OCI-LY1 (cell line): Measurements from ENCODE around the gene IRX6.

Experiments used
- H2AFZ ChIP-seq: fragments of 200-600 bp; sonication (generic), shearing (Covaris generic); 2 replicates; pipeline ENCODE4 v1.6.0; 2014; ENCODE audit warnings: antibody characterized with exemption, mild to moderate bottlenecking, low read length
- H3F3A ChIP-seq: fragments of 200-600 bp; sonication (generic), shearing (Covaris generic); 2 replicates; pipeline ENCODE4 v1.6.0; 2014; ENCODE audit warnings: mild to moderate bottlenecking, antibody characterized with exemption, low read length, moderate library complexity; ENCODE audit not compliant: insufficient read depth
- H3K27ac ChIP-seq: fragments of 200-600 bp; sonication (generic); 2 replicates; pipeline ENCODE4 v1.5.1; 2014; ENCODE audit warnings: low read length, mixed run types, mild to moderate bottlenecking, low read depth; ENCODE audit not compliant: poor library complexity, severe bottlenecking
- H3K27me3 ChIP-seq: fragments of 200-600 bp; sonication (generic); 2 replicates; pipeline ENCODE4 v1.6.0; 2014; ENCODE audit warnings: antibody characterized with exemption, mild to moderate bottlenecking, low read length, moderate library complexity; ENCODE audit not compliant: insufficient read depth
- H3K36me3 ChIP-seq: fragments of 200-600 bp; sonication (generic); 2 replicates; pipeline ENCODE4 v1.6.1; 2014; ENCODE audit warnings: mild to moderate bottlenecking, antibody characterized with exemption, low read length, moderate library complexity, mixed read lengths; ENCODE audit not compliant: insufficient read depth
- H3K4me1 ChIP-seq: fragments of 200-600 bp; sonication (generic); 2 replicates; pipeline ENCODE4 v1.5.1; 2014; ENCODE audit warnings: mild to moderate bottlenecking, low read length, moderate library complexity; ENCODE audit not compliant: insufficient read depth, severe bottlenecking
- H3K4me2 ChIP-seq: fragments of 200-600 bp; sonication (generic), shearing (Covaris generic); 2 replicates; pipeline ENCODE4 v1.6.1; 2014; ENCODE audit warnings: low read length
- H3K4me3 ChIP-seq: fragments of 200-600 bp; sonication (generic); 2 replicates; pipeline ENCODE4 v1.5.1; 2014; ENCODE audit warnings: low read length, low read depth, mild to moderate bottlenecking, mixed read lengths; ENCODE audit not compliant: poor library complexity, severe bottlenecking
- H3K79me2 ChIP-seq: fragments of 200-600 bp; shearing (Covaris generic); 2 replicates; pipeline ENCODE4 v1.6.1; 2016; ENCODE audit warnings: mixed run types, low read length, mixed read lengths; ENCODE audit not compliant: insufficient read depth
- H3K9ac ChIP-seq: fragments of 200-600 bp; sonication (generic), shearing (Covaris generic); 2 replicates; pipeline ENCODE4 v1.6.1; 2014; ENCODE audit warnings: mild to moderate bottlenecking, low read length, mixed read lengths
- H3K9me2 ChIP-seq: fragments of 200-600 bp; sonication (generic), shearing (Covaris generic); 2 replicates; pipeline ENCODE4 v1.6.1; 2014; ENCODE audit warnings: low read depth, mild to moderate bottlenecking, low read length, mixed read lengths
- H3K9me3 ChIP-seq: fragments of 200-600 bp; shearing (Covaris generic); 2 replicates; pipeline ENCODE4 v1.6.1; 2014; ENCODE audit warnings: low read length, mixed read lengths
- H4K20me1 ChIP-seq: fragments of 200-600 bp; sonication (generic), shearing (Covaris generic); 2 replicates; pipeline ENCODE4 v1.6.0; 2016; ENCODE audit warnings: mild to moderate bottlenecking, low read length; ENCODE audit not compliant: insufficient read depth
- EZH2 ChIP-seq: fragments of 200-600 bp; sonication (generic), shearing (Covaris generic); IDR thresholded peaks from 2 replicates; pipeline ENCODE4 v1.8.0; 2017; ENCODE audit warnings: borderline replicate concordance, mixed run types, mild to moderate bottlenecking, antibody characterized with exemption, low read length, moderate library complexity, mixed read lengths
- TF ChIP-seq, protein P1 (sequence below): fragments of 200-600 bp; sonication (generic), shearing (Covaris generic); IDR thresholded peaks from 2 replicates; pipeline ENCODE4 v1.5.1; 2017; ENCODE audit warnings: mild to moderate bottlenecking, antibody characterized with exemption, low read length, moderate library complexity, mixed read lengths

Gene IRX6

DNA sequence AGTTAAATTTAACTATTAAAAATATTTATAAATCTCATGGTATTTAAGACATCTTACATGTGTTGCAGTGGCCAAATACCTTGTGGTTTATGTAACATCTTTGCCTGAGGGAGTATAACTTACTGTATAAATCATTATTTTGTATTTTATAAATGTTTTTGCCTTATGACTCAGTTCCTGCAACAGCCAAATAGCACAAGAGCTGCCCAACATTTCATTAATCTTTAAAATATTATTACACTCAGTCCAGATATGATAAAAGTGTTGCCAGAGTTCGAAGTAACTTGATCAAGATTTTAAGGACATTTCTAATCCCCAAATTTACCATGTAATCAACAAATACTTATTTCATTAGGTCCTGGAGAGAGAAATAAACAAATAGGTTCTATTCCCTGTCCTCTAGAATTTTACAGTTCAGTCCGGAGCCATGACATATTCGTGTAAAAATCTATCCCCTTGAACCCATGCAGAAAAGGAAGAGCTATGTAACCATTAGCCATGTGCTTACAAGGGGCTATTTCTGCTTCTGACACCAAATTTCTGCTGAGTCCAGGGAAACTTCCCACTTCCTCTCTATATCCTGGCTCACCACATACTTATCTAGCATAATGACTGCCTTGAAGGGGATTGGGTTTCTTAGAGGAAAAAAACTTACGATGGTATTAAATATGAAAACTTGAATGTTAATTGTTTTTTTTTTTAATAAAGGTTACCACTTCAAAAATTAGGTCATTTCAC, 44.0 kb downstream of the IRX6 start:
- TF ChIP-seq, protein P1, sequence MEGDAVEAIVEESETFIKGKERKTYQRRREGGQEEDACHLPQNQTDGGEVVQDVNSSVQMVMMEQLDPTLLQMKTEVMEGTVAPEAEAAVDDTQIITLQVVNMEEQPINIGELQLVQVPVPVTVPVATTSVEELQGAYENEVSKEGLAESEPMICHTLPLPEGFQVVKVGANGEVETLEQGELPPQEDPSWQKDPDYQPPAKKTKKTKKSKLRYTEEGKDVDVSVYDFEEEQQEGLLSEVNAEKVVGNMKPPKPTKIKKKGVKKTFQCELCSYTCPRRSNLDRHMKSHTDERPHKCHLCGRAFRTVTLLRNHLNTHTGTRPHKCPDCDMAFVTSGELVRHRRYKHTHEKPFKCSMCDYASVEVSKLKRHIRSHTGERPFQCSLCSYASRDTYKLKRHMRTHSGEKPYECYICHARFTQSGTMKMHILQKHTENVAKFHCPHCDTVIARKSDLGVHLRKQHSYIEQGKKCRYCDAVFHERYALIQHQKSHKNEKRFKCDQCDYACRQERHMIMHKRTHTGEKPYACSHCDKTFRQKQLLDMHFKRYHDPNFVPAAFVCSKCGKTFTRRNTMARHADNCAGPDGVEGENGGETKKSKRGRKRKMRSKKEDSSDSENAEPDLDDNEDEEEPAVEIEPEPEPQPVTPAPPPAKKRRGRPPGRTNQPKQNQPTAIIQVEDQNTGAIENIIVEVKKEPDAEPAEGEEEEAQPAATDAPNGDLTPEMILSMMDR: no peak
- TF ChIP-seq EZH2: no peak
- H3K4me2 ChIP-seq: no peak overlapping the region
- no peaks in the 10 kb centered on the region for H4K20me1 ChIP-seq
- H3K9ac ChIP-seq: no peak overlapping the region
- no peaks in the 10 kb centered on the region for H3K4me1 ChIP-seq
- no peak overlapping the region for H2AFZ ChIP-seq
- H3K4me3 ChIP-seq: no peak overlapping the region
- no peaks in the 10 kb centered on the region for H3K27me3 ChIP-seq
- H3F3A ChIP-seq: no peaks in the 10 kb centered on the region
- H3K36me3 ChIP-seq: no peaks in the 10 kb centered on the region
- no peaks in the 10 kb centered on the region for H3K9me3 ChIP-seq
- H3K79me2 ChIP-seq: no peaks in the 10 kb centered on the region
- no peak overlapping the region for H3K27ac ChIP-seq
- H3K9me2 ChIP-seq: no peaks in the 10 kb centered on the region

DNA sequence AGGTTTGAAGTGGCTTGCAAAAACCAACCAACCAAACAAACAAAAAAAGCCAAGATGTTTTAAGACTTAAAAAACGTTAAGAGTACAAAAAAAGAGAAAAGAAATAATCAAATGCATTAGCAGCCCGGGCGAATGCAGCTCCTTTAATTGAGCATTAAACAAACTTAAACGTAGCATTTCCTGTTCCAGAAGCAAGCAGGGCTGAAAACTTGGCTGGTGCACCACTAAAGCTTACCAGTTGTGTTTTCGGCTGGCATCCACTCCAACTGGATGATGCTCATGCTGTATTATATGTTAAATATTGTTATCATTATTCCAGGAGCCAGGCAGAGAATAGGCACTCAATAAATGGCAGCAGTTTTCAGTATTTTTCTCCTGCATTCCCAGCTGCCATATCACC, 45.1 kb downstream of the IRX6 start:
- no peaks in the 10 kb centered on the region for H3K79me2 ChIP-seq
- TF ChIP-seq, protein P1: no peak
- no peak for TF ChIP-seq EZH2
- no peak overlapping the region for H3K27ac ChIP-seq
- H3K9ac ChIP-seq: no peak overlapping the region
- H3F3A ChIP-seq: no peaks in the 10 kb centered on the region
- no peaks in the 10 kb centered on the region for H3K27me3 ChIP-seq
- no peaks in the 10 kb centered on the region for H3K36me3 ChIP-seq
- no peaks in the 10 kb centered on the region for H4K20me1 ChIP-seq
- H3K9me3 ChIP-seq: no peaks in the 10 kb centered on the region
- no peaks in the 10 kb centered on the region for H3K4me1 ChIP-seq
- no peak overlapping the region for H3K4me3 ChIP-seq
- H3K9me2 ChIP-seq: no peaks in the 10 kb centered on the region
- no peak overlapping the region for H2AFZ ChIP-seq
- H3K4me2 ChIP-seq: no peak overlapping the region

DNA sequence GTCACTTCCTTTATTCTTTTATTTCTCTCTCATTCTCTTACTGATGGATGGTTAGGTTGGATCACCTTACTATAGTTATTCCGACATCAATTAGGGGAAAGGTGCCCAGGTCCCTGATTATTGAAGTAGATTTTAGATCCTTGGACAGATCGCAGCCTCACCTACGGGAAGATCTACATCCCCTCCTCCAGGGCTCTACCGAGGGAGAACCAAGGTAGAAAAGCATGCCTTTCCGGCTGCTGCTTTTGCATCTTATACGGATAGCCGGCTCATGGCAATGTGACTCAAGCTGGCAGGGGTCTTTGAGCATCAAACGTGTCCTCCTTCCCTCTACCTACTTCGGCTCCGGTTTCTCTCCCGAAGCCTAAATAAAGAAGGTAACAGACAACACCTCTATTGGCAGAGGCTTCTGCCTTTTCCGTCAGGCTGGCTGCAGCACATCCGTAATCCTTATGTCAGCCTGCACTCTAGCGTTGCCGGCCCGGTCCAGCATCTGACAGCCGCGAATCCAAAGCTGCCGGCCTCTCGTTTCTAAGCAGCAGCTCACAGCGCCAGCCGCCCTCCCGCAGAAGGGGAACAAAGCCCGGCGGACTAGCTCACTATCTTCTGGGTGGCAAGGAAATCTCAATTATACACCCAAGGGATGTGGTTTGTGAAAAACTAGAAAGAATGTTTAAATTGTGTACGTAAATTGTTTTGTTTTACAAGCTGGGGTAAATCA, 46.9 kb downstream of the IRX6 start:
- Histone ChIP-seq H3K9me2 (no peaks in the 10 kb centered on the region), H3K9me3 (no peaks in the 10 kb centered on the region), H3K27me3 (no peaks in the 10 kb centered on the region), H4K20me1 (no peaks in the 10 kb centered on the region), H3K4me3 (no peak overlapping the region), H2AFZ (no peak overlapping the region), H3F3A (no peaks in the 10 kb centered on the region), H3K79me2 (no peaks in the 10 kb centered on the region), H3K27ac (no peak overlapping the region), H3K9ac (no peak overlapping the region), H3K36me3 (no peaks in the 10 kb centered on the region), H3K4me1 (no peaks in the 10 kb centered on the region), H3K4me2 (no peak overlapping the region)
- TF ChIP-seq, protein P1: no peak
- TF ChIP-seq EZH2: no peak
